ENCODE measurements around the gene DNMT3A. TPM values are rescaled to one million over a fixed set of nuclear protein-coding genes. Genes with fewer than 3 reads are reported as not detected.

The DNMT3A gene
- total RNA-seq, 4 donors from 2014 or later = 16.1 to 33.7 (median 21.0) TPM

- H3K36me3 ChIP-seq = no peaks in the 10 kb centered on the region
- H3K27ac ChIP-seq = peak overlapping the region; percentile 57 to 76 (median 62)
- in situ Hi-C loops (cut with MboI; ENCODE audit: low pct_ligation_motif_present in 1 of 4, low pct_unique_long_range_greater_than_20kb in 1 of 4, low sequenced_read_pairs in 3 of 4) = no loop called here
- DNase-seq = peak; percentile 53
- H3K4me3 ChIP-seq = no peak overlapping the region
- peaks cover 33 to 56% (median 47%) of the 10 kb centered on the region in 4 donors for H3K4me1 ChIP-seq
- TF ChIP-seq, protein P1, sequence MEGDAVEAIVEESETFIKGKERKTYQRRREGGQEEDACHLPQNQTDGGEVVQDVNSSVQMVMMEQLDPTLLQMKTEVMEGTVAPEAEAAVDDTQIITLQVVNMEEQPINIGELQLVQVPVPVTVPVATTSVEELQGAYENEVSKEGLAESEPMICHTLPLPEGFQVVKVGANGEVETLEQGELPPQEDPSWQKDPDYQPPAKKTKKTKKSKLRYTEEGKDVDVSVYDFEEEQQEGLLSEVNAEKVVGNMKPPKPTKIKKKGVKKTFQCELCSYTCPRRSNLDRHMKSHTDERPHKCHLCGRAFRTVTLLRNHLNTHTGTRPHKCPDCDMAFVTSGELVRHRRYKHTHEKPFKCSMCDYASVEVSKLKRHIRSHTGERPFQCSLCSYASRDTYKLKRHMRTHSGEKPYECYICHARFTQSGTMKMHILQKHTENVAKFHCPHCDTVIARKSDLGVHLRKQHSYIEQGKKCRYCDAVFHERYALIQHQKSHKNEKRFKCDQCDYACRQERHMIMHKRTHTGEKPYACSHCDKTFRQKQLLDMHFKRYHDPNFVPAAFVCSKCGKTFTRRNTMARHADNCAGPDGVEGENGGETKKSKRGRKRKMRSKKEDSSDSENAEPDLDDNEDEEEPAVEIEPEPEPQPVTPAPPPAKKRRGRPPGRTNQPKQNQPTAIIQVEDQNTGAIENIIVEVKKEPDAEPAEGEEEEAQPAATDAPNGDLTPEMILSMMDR (IDR thresholded peaks at IDR 0.05) = no peak
- TF ChIP-seq POLR2A (IDR thresholded peaks at IDR 0.05) (no peak), EP300 (IDR thresholded peaks at IDR 0.05; ENCODE audit: low read depth) (no peak), POLR2AphosphoS5 (IDR thresholded peaks at IDR 0.05) (no peak)
- no peaks in the 10 kb centered on the region for H3K27me3 ChIP-seq
- intact Hi-C loops (cut with DNase I; ENCODE audit: low total_unique reads) = no loop called here
- WGBS, 2 donors (ENCODE audit: low coverage in 1 of 2) = 30% methylated on average over 11 of the region's 13 CpGs; no CpG with 5 or more reads in 1 of the 2 donors
- H3K9me3 ChIP-seq = no peaks in the 10 kb centered on the region
Measured at GRCh38 chr2:25314514-25315315, 27.0 kb downstream of the DNMT3A start.

DNA sequence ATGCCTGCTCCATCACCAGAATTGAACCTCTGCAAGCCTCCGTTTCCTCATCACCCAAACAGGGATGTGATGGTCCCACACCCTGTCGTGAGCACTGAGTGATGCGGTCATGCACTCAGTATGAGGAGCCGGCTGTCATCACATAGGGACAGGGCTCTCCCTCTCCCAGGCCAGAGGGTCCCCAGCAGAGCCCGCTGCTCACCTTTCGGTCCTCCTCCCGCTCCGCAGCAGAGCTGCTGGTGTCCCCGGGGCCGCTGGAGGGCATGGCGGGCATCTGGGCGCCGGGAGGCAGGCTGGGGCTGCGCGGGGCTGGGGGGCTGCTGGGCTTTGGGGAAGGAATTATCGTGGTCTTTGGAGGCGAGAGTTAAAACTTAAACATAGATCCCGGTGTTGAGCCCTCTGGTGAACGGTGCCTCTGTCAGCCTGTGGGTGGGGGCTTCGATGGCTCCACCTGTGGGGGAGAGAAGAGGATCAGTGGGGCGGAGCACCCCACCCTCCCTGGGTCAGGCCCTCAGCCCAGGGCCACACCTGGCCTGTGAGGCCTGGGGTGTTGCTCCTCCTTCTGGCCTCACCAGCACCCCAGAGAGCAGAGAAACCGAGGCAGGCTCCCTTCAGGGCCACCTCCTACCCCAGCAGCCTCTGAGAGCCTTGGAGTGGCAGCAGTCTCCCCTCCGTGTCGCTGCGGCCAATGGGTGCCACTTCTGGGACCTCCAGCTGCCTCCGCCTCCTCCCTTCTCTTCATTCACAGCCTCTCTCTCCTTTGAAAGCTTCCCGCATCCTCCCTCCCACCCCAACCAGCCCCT lies 27.8 kb downstream of the DNMT3A start:
- peaks cover 33 to 60% (median 48%) of the 10 kb centered on the region in 4 donors for H3K4me1 ChIP-seq

DNA sequence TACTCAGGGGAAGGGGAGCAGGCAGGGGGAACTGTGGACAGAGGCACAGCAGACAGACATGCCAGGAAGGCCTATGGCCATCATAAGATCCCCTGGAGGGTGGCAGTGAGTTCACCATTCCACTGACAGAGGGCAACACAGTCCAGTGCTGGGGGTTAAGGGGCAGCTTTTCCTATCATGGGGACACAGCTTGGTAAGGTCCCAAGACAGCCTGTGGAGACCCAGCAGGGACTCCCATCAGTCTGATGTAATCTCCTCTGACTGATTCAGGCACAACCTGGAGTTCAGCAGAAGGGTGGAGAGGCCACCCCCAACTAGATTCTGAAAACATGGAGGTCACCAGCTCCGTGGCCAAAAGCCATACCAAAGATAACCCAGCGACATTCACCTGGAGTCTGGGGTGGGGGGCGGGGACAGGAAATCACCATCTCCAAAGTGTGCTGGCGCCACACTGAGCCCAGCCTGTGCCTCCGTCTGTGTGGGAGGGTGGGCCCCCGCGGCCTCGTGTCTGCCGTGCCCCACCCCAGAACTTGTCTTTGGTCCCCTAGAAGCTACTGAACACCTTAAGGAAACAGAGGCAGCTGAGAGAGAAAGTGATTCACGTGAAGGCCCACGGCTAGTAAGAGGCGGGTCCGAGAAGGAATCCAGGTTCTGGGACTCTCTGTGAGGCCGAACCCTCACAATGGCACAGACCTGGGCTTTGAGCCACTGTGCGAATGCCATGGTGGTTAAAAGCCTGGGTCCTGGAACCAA lies 28.6 kb downstream of the DNMT3A start:
- Histone ChIP-seq H3K4me1 (peaks cover 33 to 60% (median 48%) of the 10 kb centered on the region in 4 donors), H3K36me3 (no peaks in the 10 kb centered on the region), H3K27ac (no peak overlapping the region), H3K9me3 (no peaks in the 10 kb centered on the region), H3K27me3 (no peaks in the 10 kb centered on the region), H3K4me3 (no peak overlapping the region)
- WGBS, 2 donors (ENCODE audit: low coverage in 1 of 2) = 88% methylated on average over 15 of the region's 15 CpGs; no CpG with 5 or more reads in 1 of the 2 donors
- TF ChIP-seq, protein P1 (IDR thresholded peaks at IDR 0.05) = no peak
- TF ChIP-seq EP300 (IDR thresholded peaks at IDR 0.05; ENCODE audit: low read depth) = no peak
- no peak for TF ChIP-seq POLR2A (IDR thresholded peaks at IDR 0.05)
- TF ChIP-seq POLR2AphosphoS5 (IDR thresholded peaks at IDR 0.05) = no peak
- intact Hi-C loops (cut with DNase I; ENCODE audit: low total_unique reads) = no loop called here
- no peak for DNase-seq
- in situ Hi-C loops (cut with MboI; ENCODE audit: low pct_ligation_motif_present in 1 of 4, low pct_unique_long_range_greater_than_20kb in 1 of 4, low sequenced_read_pairs in 3 of 4) = no loop called here

More for the DNA sequence above, 27.8 kb downstream of the DNMT3A start:
- peak overlapping the region; percentile 57 to 76 (median 62) for H3K27ac ChIP-seq
- no peak overlapping the region for H3K4me3 ChIP-seq
- in situ Hi-C loops (cut with MboI; ENCODE audit: low pct_ligation_motif_present in 1 of 4, low pct_unique_long_range_greater_than_20kb in 1 of 4, low sequenced_read_pairs in 3 of 4) = no loop called here
- TF ChIP-seq, protein P1 (IDR thresholded peaks at IDR 0.05) = no peak
- no peak for TF ChIP-seq POLR2A (IDR thresholded peaks at IDR 0.05)
- no peak for TF ChIP-seq EP300 (IDR thresholded peaks at IDR 0.05; ENCODE audit: low read depth)
- no peak for TF ChIP-seq POLR2AphosphoS5 (IDR thresholded peaks at IDR 0.05)
- 86% methylated on average over 27 of the region's 27 CpGs; no CpG with 5 or more reads in 1 of the 2 donors for WGBS, 2 donors (ENCODE audit: low coverage in 1 of 2)
- no peaks in the 10 kb centered on the region for H3K27me3 ChIP-seq
- DNase-seq = no peak
- no peaks in the 10 kb centered on the region for H3K36me3 ChIP-seq
- H3K9me3 ChIP-seq = no peaks in the 10 kb centered on the region
- intact Hi-C loops (cut with DNase I; ENCODE audit: low total_unique reads) = no loop called here
